LNCAP (cell line): ENCODE results near the gene SDF2.

Experiments
- TF ChIP-seq, protein P1 (sequence below): fragments of 450-650 bp; IDR thresholded peaks from 2 replicates; pipeline ENCODE4 v1.5.1; 2017; ENCODE audit warnings: mild to moderate bottlenecking

The SDF2 gene

GRCh38 chr17:28648698-28649097 is 13.0 kb downstream of the SDF2 start:
- TF ChIP-seq, protein P1, sequence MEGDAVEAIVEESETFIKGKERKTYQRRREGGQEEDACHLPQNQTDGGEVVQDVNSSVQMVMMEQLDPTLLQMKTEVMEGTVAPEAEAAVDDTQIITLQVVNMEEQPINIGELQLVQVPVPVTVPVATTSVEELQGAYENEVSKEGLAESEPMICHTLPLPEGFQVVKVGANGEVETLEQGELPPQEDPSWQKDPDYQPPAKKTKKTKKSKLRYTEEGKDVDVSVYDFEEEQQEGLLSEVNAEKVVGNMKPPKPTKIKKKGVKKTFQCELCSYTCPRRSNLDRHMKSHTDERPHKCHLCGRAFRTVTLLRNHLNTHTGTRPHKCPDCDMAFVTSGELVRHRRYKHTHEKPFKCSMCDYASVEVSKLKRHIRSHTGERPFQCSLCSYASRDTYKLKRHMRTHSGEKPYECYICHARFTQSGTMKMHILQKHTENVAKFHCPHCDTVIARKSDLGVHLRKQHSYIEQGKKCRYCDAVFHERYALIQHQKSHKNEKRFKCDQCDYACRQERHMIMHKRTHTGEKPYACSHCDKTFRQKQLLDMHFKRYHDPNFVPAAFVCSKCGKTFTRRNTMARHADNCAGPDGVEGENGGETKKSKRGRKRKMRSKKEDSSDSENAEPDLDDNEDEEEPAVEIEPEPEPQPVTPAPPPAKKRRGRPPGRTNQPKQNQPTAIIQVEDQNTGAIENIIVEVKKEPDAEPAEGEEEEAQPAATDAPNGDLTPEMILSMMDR = no peak

DNA sequence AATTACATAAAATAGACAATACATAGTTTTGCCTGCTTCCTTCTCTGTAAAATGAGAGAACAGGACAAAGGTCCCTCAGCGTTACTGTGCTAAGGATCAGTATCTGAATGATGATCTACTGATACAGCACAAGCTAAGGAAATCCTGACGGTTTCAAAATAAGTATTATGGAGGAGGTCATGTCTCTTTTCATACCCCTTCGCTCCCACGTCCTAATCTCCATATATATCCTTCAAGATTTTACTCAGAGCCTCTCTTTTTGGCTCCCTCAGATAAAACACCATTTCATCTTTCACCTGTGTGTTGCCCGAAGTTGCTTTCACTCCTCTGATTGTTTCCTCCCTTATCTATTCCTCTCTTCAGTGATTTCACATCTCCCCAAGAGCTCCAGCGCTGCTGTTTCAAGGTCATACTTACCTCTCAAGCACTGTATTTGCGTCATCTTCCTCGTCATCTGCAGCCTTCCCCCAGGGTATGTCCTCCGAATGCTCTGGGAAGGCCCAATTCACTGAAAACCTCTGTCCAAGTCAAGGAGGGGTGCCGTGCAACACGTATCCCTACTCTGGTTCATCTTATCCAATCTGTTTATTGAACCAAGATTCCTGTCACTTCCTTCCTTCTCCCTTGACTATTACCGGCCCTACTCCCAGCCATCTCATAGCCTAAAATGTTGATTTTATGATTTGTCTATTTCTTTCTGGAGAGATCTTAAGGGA is 15.5 kb downstream of the SDF2 start:
- TF ChIP-seq, protein P1 = no peak

- TF ChIP-seq, protein P1 = no peak
These were observed 16.1 kb downstream of the SDF2 start for GRCh38 chr17:28645576-28645939.

DNA sequence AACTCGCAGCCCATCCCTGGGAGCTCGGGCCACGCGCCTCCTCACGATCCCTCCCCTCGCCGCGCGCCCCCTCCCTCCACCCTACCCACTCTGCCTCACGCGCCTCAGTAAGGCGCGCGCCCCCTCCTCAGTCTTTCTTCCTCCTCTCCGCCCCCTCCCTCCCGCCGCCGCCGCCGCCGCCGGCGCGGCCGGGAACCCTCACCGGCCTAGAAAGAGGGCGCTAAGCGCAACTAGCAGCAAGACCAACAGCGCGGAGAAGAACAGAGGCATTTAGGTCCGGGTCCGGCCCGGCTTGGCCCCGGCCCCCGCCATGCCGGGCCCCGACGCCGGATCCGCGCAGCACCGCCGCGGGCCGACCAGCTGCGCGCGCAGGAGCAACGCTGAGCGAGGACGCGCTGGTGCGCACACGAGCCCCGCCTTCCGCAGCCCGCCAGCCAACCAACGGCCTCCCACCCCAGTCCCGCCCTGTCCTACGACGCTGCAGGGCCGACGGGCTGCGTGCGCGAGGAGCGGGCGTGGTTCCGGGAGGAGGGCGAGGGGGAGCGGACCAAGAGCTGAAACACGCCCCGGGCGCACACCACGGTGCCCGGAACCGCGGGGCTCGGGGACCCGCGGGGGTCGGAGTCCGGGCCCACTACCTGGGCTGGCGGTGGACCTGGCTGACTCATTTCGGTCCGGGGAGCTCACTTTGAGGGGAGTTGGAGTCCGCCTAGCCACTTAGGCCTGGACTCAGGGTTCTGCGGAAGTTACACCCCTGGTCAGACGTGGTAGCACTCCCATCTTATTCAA is 16.7 kb downstream of the SDF2 start, which contains the start of gene BLTP2:
BLTP2 (minus strand) TSS at position 372 of the 789 bp plus-strand sequence; CDS start at position 270, 102 bp downstream.
- TF ChIP-seq, protein P1 = no peak

DNA sequence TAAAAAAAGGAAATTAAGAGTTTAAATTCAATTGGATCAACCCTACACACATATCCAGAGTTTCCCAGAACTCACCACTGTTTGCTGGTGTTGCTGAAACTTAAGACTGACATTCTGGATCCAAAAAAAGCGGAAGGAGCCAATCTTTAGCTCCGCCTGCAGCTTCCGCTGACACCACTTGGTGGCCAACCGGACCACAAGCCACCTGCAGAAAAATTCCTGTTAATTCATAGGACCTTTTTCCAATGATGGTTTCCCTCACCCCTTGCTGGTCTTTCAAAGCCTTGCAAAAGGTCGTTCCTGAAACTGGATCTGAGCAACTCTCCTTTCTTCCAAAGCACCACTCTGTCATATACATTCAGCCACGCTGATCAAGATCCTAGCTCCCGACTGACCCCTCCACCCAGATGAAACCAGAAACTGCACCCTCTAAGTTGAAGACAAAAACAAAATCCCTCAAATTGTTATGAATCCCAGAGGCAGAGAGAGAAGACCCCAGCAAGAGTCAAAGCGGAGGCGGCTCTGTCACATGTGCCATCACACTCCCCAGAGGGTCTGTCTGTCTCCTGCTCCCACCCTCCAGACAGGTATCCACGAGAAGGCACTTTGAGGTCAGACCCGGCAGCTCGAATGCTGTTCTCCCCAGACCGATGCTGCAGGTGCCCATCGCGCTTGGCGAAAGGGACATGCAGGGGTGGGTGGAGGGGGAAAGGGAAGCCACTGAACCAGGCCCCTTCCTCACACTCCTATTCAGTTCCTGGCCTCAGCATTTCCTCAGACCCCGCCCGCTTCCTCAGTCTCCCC is 17.5 kb downstream of the SDF2 start:
- TF ChIP-seq, protein P1 = peak; percentile 36; the same call in 1 of the 2 replicates

- TF ChIP-seq, protein P1 = no peak
These were observed 20.1 kb downstream of the SDF2 start for GRCh38 chr17:28641579-28641978.

DNA sequence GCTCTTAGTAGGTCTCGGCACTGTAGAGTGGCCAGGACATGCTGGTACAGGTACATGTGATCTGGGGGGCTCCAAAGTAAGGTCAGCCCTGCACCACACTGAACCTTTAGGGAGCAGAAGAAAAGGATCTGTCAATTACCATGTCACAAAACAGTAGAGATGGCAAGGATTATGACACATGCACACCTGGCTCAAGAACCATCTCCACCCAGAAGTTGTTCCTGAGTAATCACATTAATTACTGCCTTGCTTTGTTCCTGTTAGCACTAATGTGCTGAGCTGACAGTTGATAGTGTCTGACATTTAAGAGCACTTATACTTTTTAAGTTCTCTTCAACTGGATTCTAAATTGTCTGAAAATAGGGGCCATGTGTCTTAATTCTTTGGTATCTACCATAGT is 26.2 kb downstream of the SDF2 start:
- TF ChIP-seq, protein P1 = no peak
